HG03095 (cell line): ENCODE data around the gene AFAP1.

ENCODE experiments used
- ATAC-seq: cut with Tn5 transposase; IDR thresholded peaks from one replicate; pipeline ENCODE4 v1.9.1; 2021; ENCODE audit warnings: moderate library complexity; ENCODE audit not compliant: unreplicated experiment

Gene AFAP1

GRCh38 chr4:7867701-7868435 lies 71.8 kb downstream of the AFAP1 start:
- ATAC-seq, result no peak

DNA sequence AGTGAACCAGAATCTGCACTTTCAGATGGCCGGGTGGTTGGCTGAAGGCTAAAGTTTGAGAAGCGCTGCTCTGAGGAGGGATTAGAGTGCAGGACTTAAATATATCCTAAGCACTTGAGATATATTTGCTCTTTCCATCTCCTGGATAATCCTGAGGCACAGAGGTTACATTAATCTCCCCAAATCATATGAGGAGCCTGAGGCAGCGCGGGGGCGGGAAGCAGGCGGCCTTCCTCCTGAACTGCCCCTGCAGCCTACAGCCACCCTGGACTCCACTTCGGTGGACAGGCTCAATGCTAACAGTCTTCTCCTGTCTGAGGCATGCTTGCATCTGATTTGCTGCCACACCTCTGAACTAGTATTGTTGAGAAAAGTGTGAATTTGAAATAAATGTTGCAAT lies 72.5 kb downstream of the AFAP1 start:
- no peak for ATAC-seq

DNA sequence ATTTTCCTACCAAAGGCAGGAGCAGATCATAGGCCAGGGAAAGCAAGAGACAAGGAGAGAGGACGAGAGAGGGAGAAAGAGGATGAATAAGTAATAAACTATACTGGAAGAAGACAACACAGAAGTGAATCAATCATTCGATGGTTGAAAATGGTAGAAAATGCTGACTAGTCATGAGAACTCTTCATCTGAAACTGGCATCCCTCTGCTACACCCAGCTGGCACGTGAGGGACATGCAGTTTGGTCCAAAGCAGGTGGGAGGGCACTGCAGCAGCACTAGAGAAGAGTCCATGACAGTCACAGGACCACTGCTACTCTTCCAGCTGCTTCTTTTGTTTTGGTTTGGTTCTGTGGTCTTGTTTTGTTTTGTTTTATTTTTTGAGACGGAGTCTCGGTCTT lies 74.1 kb downstream of the AFAP1 start:
- ATAC-seq, result no peak

- ATAC-seq, result no peak
These were observed 75.0 kb downstream of the AFAP1 start for GRCh38 chr4:7864685-7865084.

- ATAC-seq, result no peak
These were observed 75.6 kb downstream of the AFAP1 start for GRCh38 chr4:7863911-7864681.

DNA sequence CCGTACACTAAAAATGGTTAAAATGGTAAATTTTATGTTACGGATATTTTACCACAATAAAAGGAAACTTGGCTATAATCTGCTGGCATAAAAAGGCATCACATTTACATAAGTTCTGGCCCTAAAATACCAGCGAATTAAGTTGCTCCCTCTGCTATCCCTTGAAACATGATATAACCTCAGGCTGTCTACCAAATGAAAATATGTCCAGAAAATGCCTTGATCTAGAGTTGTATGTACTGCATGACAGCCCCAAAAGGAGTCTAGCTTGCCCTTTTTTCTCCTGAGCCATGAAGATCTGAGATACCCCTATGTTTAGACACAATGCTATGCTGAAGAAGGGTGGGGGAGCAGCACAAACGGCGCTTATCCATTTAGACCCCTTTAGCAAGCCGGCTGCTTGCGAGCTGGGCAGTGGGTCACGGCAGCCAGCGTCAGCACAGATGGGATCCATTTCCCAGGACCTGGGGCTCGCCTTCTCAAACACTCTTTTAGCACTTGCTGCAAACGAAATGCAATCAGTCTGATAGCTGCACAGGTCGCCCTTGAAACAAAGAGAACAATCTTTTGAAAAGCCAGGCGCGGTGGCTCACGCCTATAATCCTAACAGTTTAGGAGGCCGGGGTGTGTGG lies 77.0 kb downstream of the AFAP1 start:
- ATAC-seq, result no peak

- no peak for ATAC-seq
These were observed 78.2 kb downstream of the AFAP1 start for GRCh38 chr4:7861440-7861881.

GRCh38 chr4:7860600-7861163 lies 79.0 kb downstream of the AFAP1 start:
- ATAC-seq, result no peak

DNA sequence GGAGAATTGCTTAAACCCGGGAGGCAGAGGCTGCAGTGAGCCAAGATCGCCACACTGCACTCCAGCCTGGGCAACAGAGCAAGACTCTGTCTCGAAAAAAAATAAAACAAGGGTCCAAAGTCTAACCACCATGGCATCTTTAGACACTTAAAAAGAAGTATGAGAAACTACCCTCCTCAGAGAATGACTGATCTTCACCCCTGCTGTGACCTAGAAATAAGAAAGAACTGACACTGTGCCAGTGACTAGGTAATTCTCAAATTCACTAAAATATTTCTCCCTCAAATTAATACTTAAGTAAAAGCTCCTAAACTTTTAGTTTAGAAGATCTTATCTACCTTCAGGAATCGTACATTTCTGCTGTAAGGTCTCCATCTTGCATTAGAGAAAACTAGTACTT lies 80.3 kb downstream of the AFAP1 start:
- no peak for ATAC-seq

GRCh38 chr4:7858498-7858897 lies 81.2 kb downstream of the AFAP1 start:
- ATAC-seq, result no peak

GRCh38 chr4:7857993-7858392 lies 81.7 kb downstream of the AFAP1 start:
- no peak for ATAC-seq

GRCh38 chr4:7857238-7857701 lies 82.4 kb downstream of the AFAP1 start:
- ATAC-seq, result no peak

- ATAC-seq, result no peak
These were observed 83.9 kb downstream of the AFAP1 start for GRCh38 chr4:7855731-7856130.

GRCh38 chr4:7854697-7855370 lies 84.8 kb downstream of the AFAP1 start:
- ATAC-seq, result no peak

DNA sequence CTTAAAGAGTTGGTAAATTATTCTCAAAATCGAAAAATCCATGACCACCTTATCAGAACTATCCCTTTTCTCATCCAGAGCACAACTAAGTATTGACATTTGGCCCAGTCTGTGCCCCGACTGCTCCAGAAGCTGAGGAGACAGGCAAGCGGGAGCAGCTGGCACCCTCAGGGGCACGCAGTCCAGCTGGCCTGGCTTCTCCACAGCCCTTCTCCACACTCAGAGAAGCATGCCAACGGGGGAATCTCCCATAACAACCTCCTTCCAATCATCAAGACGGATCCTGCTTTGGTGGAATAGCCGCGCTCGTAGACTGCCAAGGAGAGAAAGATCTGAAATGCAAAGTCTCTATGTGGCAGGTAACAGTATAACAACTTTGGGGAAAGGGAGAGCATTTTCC lies 85.4 kb downstream of the AFAP1 start:
- ATAC-seq, result no peak

DNA sequence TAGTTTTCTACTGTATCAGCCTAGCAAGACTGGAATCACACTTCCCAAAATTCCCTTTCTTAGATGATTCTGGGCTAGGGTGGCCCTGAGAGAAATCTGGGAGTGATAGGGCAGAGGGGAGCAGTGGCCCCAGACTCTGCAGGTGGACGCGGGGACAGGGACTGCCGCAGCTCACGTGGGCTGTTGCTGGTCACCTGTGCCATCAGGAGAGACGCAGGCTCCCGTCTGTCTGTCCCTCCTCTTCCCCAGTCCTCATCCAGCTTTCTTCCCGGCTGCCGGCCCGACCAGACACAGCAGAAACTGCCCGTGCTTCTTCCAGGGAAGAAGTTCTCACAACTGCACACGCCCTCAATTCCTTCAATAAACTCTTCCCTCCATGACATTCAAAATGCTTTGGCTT lies 86.4 kb downstream of the AFAP1 start:
- ATAC-seq, result no peak

DNA sequence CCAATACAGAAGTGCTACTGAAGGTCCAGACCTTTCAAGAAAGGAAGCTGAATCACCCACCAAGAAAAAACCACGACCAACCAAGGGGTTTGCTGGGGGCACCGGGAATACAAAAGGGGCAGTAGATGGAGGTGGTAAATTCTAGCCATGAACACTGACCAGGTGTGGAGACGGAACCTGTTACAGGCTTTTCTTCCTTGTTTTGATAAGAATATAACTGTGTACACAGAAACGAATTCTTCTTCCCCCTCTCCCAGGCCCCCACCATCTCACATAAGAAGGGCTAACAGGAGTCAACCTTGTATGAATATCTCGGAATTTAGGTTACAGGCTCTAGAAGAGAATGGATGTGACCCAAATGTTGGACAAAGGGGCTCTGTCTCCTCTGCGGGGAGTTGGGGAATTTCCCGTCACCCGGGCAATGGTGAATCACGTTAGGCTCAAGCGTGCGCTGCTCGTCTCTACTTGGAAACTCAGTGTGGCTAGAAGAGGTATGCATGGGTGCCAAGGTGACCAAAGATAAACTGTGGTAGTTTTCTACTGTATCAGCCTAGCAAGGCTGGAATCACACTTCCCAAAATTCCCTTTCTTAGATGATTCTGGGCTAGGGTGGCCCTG lies 87.0 kb downstream of the AFAP1 start:
- no peak for ATAC-seq

- ATAC-seq, result no peak
These were observed 89.2 kb downstream of the AFAP1 start for GRCh38 chr4:7850489-7850888.

DNA sequence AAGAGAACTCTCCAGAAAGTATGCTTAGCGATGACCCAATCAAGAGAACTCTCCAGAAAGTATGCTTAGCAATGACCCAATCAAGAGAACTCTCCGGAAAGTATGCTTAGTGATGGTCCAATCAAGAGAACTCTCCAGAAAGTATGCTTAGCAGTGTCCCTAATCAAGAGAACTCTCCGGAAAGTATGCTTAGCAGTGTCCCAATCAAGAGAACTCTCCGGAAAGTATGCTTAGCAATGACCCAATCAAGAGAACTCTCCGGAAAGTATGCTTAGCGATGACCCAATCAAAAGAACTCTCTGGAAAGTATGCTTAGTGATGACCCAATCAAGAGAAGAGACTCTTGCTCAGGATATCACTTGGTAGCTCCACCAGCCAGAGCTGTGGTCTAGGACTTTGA lies 92.5 kb downstream of the AFAP1 start:
- ATAC-seq, result no peak

- no peak for ATAC-seq
These were observed 94.0 kb downstream of the AFAP1 start for GRCh38 chr4:7845493-7846128.
